Hepatocyte (in vitro differentiated cells): ENCODE results near the gene SLC36A3. TPM values are rescaled to one million over a fixed set of nuclear protein-coding genes. Genes with fewer than 3 reads are reported as not detected.

Experiments
- DNase-seq: peaks from one replicate; pipeline ENCODE4 v3.0.0-alpha.2; 2016; ENCODE audit warnings: low spot score
- H2AFZ ChIP-seq: fragments of 200-600 bp; sonication (generic); 2 replicates; pipeline ENCODE4 v1.6.0; 2016; ENCODE audit warnings: antibody characterized with exemption, mild to moderate bottlenecking
- H3K27ac ChIP-seq: fragments of 200-600 bp; sonication (generic); 2 replicates; pipeline ENCODE4 v1.5.1; 2016; ENCODE audit warnings: mild to moderate bottlenecking
- H3K27me3 ChIP-seq: fragments of 200-600 bp; sonication (generic); 2 replicates; pipeline ENCODE4 v1.6.1; 2016
- H3K36me3 ChIP-seq: fragments of 200-600 bp; sonication (generic); replicated peaks from 2 replicates; pipeline ENCODE4 v1.5.1; 2016; ENCODE audit warnings: low read depth; ENCODE audit not compliant: insufficient read depth
- H3K4me1 ChIP-seq: fragments of 200-600 bp; sonication (generic); 2 replicates; pipeline ENCODE4 v1.5.1; 2016; ENCODE audit warnings: mild to moderate bottlenecking, moderate library complexity; ENCODE audit not compliant: insufficient read depth
- H3K4me2 ChIP-seq: fragments of 200-600 bp; sonication (generic); 2 replicates; pipeline ENCODE4 v1.6.0; 2016
- H3K4me3 ChIP-seq: fragments of 200-600 bp; sonication (generic); 2 replicates; pipeline ENCODE4 v1.5.1; 2016; ENCODE audit warnings: mild to moderate bottlenecking
- H3K79me2 ChIP-seq: fragments of 200-600 bp; sonication (generic); 2 replicates; pipeline ENCODE4 v1.6.0; 2017; ENCODE audit warnings: mild to moderate bottlenecking
- H3K9me2 ChIP-seq: fragments of 200-600 bp; sonication (generic); replicated peaks from 2 replicates; pipeline ENCODE4 v1.6.0; 2017; ENCODE audit warnings: mild to moderate bottlenecking; ENCODE audit not compliant: insufficient read depth
- H3K9me3 ChIP-seq: fragments of 200-600 bp; sonication (generic); 2 replicates; pipeline ENCODE4 v1.5.1; 2016; ENCODE audit warnings: low read depth, mild to moderate bottlenecking
- H4K20me1 ChIP-seq: fragments of 200-600 bp; sonication (generic); 2 replicates; pipeline ENCODE4 v1.6.0; 2016; ENCODE audit warnings: mild to moderate bottlenecking; ENCODE audit not compliant: insufficient read depth, poor library complexity, severe bottlenecking
- CTCF ChIP-seq: fragments of 200-600 bp; sonication (generic); IDR thresholded peaks from 2 replicates; pipeline ENCODE4 v1.5.1; 2016; ENCODE audit warnings: antibody characterized with exemption, mild to moderate bottlenecking; ENCODE audit not compliant: poor library complexity
- EZH2 ChIP-seq: fragments of 200-600 bp; sonication (generic); IDR thresholded peaks from 2 replicates; pipeline ENCODE4 v1.6.1; 2016; ENCODE audit warnings: antibody characterized with exemption, mild to moderate bottlenecking, borderline replicate concordance
- EZH2phosphoT487 ChIP-seq: fragments of 200-600 bp; sonication (generic); IDR thresholded peaks from one replicate; pipeline ENCODE4 v1.6.1; 2018; ENCODE audit warnings: antibody characterized with exemption, mild to moderate bottlenecking, low read depth, moderate library complexity; ENCODE audit not compliant: unreplicated experiment, severe bottlenecking
- WGBS: methylation state at CpG from one replicate; pipeline ENCODE4 v1.1.6; 2016; ENCODE audit warnings: low lambda C conversion rate; ENCODE audit errors: missing lambda C conversion rate; 5-methylcytosine and 5-hydroxymethylcytosine counted together
- polyA plus RNA-seq: library from polyadenylated mRNA; unstranded; fragments of >200 nt; fragmentation: Nextera tagmentation; extraction: Ambion mirVana; gene quantifications from 2 replicates; pipeline ENCODE4 v1.2.1, GENCODE V29; 2016
- total RNA-seq: library from RNA; depleted of rRNA; stranded (reverse); fragments of >200 nt; gene quantifications from 2 replicates; pipeline ENCODE4 v1.2.3, GENCODE V29; 2014

SLC36A3 gene
- total and polyA plus RNA-seq, 2 experiments from 2014 or later = not detected

- no peak overlapping the region for H2AFZ ChIP-seq
These were observed 7.6 kb downstream of the SLC36A3 start for GRCh38 chr5:151295791-151296477.

GRCh38 chr5:151295138-151295537 lies 8.4 kb downstream of the SLC36A3 start:
- no peaks in the 10 kb centered on the region for H4K20me1 ChIP-seq
- DNase-seq = no peak
- TF ChIP-seq EZH2 = no peak
- TF ChIP-seq CTCF = no peak
- no peak for TF ChIP-seq EZH2phosphoT487
- H3K4me2 ChIP-seq = no peak overlapping the region
- H3K9me2 ChIP-seq = no peaks in the 10 kb centered on the region
- H3K9me3 ChIP-seq = no peaks in the 10 kb centered on the region
- H3K27me3 ChIP-seq = no peaks in the 10 kb centered on the region
- H3K79me2 ChIP-seq = no peaks in the 10 kb centered on the region
- 59% methylated on average over 5 of the region's 5 CpGs for WGBS
- H2AFZ ChIP-seq = no peak overlapping the region
- no peaks in the 10 kb centered on the region for H3K36me3 ChIP-seq
- peaks cover 6% of the 10 kb centered on the region for H3K4me1 ChIP-seq
- no peak overlapping the region for H3K27ac ChIP-seq
- no peak overlapping the region for H3K4me3 ChIP-seq

More at GRCh38 chr5:151295791-151296477, 7.6 kb downstream of the SLC36A3 start:
- Histone ChIP-seq H3K36me3 (no peaks in the 10 kb centered on the region), H3K9me2 (no peaks in the 10 kb centered on the region), H3K4me1 (peaks cover 6% of the 10 kb centered on the region), H3K27me3 (peaks cover 3% of the 10 kb centered on the region), H3K79me2 (no peaks in the 10 kb centered on the region), H4K20me1 (no peaks in the 10 kb centered on the region), H3K4me3 (no peak overlapping the region), H3K4me2 (no peak overlapping the region), H3K27ac (no peak overlapping the region), H3K9me3 (no peaks in the 10 kb centered on the region)
- TF ChIP-seq CTCF (no peak), EZH2phosphoT487 (no peak), EZH2 (no peak)
- DNase-seq = no peak
- 67% methylated on average over 7 of the region's 7 CpGs for WGBS

- no peak overlapping the region for H3K4me2 ChIP-seq
- H3K9me3 ChIP-seq = no peaks in the 10 kb centered on the region
- no peaks in the 10 kb centered on the region for H3K79me2 ChIP-seq
- peaks cover 6% of the 10 kb centered on the region for H3K4me1 ChIP-seq
- H3K4me3 ChIP-seq = no peak overlapping the region
- no peaks in the 10 kb centered on the region for H3K36me3 ChIP-seq
- no peak for TF ChIP-seq EZH2
- no peak for TF ChIP-seq EZH2phosphoT487
- TF ChIP-seq CTCF = no peak
- 52% methylated on average over 4 of the region's 4 CpGs for WGBS
- no peak for DNase-seq
- H3K27me3 ChIP-seq = no peaks in the 10 kb centered on the region
- no peak overlapping the region for H2AFZ ChIP-seq
- no peaks in the 10 kb centered on the region for H3K9me2 ChIP-seq
- no peak overlapping the region for H3K27ac ChIP-seq
- H4K20me1 ChIP-seq = no peaks in the 10 kb centered on the region
These were observed 9.9 kb downstream of the SLC36A3 start for GRCh38 chr5:151293624-151294023.
